Nephron progenitor cell (in vitro differentiated cells): Measurements from ENCODE around the gene CDC42EP5.

Experiments
- DNase-seq: peaks from one replicate; pipeline ENCODE4 v3.0.0; 2021
- H3K27ac Mint-ChIP-seq: 2 replicates; pipeline ENCODE4 v1.8.0; 2021; ENCODE audit warnings: mild to moderate bottlenecking, moderate library complexity, mixed read lengths
- H3K27me3 Mint-ChIP-seq: 2 replicates; pipeline ENCODE4 v1.8.0; 2021; ENCODE audit warnings: mild to moderate bottlenecking, low read depth, mixed read lengths; ENCODE audit not compliant: poor library complexity
- H3K36me3 Mint-ChIP-seq: 2 replicates; pipeline ENCODE4 v1.8.0; 2021; ENCODE audit warnings: low read depth, mixed read lengths
- H3K4me1 Mint-ChIP-seq: 2 replicates; pipeline ENCODE4 v1.8.0; 2021; ENCODE audit warnings: mixed read lengths
- H3K4me3 Mint-ChIP-seq: 2 replicates; pipeline ENCODE4 v1.8.0; 2021; ENCODE audit warnings: mild to moderate bottlenecking, moderate library complexity, mixed read lengths
- H3K9me3 Mint-ChIP-seq: 2 replicates; pipeline ENCODE4 v1.8.0; 2021; ENCODE audit warnings: mild to moderate bottlenecking, moderate library complexity, mixed read lengths
- TF ChIP-seq, protein P1 (sequence below): fragments of 200-600 bp; sonication (generic); IDR thresholded peaks from 2 replicates; pipeline ENCODE4 v1.5.0; 2021; ENCODE audit warnings: antibody characterized with exemption

CDC42EP5 gene

DNA sequence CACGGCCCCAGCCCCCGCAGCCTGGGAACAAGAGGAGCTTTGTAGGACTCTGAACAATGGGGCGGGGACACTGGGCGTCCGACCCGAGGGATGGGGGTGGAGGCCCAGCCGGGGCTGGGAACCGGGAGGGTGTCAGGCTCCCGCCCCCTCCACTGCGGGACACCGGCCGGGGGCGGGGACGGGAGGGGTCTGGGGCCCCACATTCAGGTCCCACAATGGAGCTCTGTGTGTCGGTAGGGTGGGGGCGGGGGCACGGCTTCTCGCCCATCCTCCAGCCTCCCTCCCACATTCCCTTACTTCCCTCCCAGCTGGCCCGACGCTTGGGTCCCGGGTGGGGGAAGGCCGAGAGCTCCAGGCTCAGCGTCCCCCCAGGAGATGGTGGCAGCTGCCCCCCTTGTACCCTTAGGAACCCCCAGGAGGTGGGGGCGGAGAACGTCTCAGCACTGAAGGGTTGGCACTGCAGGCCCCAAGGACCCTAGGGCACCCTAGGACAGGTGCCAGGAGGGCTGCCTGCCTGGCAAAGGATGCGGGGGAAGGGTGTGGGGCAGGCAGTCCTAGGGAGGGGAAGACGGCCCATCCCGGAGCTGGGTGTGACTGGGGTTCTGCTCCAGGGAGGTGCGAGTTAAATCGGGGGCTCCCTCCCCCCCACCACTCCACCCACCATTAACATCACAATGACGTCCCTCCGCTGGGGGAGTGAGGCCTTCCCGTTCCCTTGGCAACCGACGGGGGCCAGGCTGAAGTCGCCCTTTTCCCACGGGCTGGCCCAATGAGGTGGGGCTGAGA is 52.5 kb downstream of the CDC42EP5 start:
- H3K4me1 Mint-ChIP-seq: peaks cover 30% of the 10 kb centered on the region
- peaks cover 65% of the 10 kb centered on the region for H3K27me3 Mint-ChIP-seq
- H3K36me3 Mint-ChIP-seq: no peaks in the 10 kb centered on the region
- H3K4me3 Mint-ChIP-seq: no peak overlapping the region
- peak; percentile 50 for DNase-seq
- TF ChIP-seq, protein P1, sequence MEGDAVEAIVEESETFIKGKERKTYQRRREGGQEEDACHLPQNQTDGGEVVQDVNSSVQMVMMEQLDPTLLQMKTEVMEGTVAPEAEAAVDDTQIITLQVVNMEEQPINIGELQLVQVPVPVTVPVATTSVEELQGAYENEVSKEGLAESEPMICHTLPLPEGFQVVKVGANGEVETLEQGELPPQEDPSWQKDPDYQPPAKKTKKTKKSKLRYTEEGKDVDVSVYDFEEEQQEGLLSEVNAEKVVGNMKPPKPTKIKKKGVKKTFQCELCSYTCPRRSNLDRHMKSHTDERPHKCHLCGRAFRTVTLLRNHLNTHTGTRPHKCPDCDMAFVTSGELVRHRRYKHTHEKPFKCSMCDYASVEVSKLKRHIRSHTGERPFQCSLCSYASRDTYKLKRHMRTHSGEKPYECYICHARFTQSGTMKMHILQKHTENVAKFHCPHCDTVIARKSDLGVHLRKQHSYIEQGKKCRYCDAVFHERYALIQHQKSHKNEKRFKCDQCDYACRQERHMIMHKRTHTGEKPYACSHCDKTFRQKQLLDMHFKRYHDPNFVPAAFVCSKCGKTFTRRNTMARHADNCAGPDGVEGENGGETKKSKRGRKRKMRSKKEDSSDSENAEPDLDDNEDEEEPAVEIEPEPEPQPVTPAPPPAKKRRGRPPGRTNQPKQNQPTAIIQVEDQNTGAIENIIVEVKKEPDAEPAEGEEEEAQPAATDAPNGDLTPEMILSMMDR: no peak
- no peaks in the 10 kb centered on the region for H3K9me3 Mint-ChIP-seq
- H3K27ac Mint-ChIP-seq: no peak overlapping the region

DNA sequence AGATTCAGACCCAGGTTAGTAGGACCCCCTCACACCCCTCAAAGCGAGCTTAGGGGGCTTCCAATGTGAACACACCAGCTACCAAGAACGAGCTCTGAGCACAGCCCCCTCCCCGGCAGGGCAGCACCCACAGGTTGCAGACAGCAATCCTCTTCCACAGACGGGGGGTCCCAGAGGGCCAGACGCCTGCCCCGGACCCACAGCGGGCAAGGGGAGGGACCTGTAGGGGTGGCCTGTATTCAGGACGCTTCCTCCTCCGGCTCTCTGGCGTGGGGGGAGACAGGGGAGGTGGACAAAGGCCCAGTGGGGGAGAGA is 53.1 kb downstream of the CDC42EP5 start:
- Mint-ChIP-seq H3K27ac (no peak overlapping the region), H3K4me1 (peaks cover 30% of the 10 kb centered on the region), H3K36me3 (no peaks in the 10 kb centered on the region), H3K4me3 (peak overlapping the region; percentile 25), H3K27me3 (peaks cover 63% of the 10 kb centered on the region), H3K9me3 (no peaks in the 10 kb centered on the region)
- TF ChIP-seq, protein P1: no peak
- DNase-seq: no peak

DNA sequence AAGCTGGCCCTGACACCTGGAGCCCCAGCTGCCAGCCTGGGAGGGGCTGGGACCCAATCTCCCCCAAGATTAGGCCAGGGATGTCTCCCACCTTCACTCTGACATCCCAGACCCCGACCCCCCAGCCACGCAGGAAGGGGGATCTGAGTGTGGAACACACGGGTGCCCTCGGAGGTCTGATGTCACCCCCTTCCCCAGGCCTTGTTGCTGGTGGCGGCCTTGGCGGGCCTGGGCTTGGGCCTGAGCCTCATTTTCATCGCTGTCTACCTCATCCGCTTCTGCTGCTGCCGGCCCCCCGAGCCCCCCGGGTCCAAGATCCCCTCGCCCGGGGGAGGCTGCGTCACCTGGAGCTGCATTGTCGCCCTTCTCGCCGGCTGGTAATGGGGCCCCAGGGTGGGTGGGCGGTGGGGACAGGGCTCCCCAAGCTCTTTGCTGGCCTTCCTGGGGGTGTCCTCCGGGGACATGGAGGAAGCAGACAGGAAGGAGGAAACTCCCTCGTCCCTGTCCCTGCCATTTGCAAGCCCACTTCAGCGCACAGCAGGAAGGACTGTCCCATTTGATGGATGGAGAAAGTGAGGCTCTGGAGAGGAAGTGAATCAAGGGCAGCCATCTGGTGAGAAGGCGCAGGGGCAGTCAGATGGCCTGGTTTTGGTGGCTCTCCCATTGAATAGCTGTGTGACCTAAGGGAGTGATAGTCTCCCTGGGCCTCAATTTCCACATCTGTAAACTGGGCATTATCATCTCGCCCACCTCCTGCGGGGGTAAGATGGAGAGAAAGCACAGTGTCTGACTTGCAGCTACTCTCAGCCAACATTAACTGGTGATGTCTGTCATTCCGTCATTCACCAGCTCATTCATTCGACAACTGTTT is 53.9 kb downstream of the CDC42EP5 start:
- Mint-ChIP-seq H3K36me3 (peaks cover 2% of the 10 kb centered on the region), H3K4me3 (peak overlapping the region; percentile 25), H3K4me1 (peaks cover 30% of the 10 kb centered on the region), H3K9me3 (peaks cover 2% of the 10 kb centered on the region), H3K27me3 (peaks cover 68% of the 10 kb centered on the region), H3K27ac (no peak overlapping the region)
- TF ChIP-seq, protein P1: no peak
- DNase-seq: no peak

DNA sequence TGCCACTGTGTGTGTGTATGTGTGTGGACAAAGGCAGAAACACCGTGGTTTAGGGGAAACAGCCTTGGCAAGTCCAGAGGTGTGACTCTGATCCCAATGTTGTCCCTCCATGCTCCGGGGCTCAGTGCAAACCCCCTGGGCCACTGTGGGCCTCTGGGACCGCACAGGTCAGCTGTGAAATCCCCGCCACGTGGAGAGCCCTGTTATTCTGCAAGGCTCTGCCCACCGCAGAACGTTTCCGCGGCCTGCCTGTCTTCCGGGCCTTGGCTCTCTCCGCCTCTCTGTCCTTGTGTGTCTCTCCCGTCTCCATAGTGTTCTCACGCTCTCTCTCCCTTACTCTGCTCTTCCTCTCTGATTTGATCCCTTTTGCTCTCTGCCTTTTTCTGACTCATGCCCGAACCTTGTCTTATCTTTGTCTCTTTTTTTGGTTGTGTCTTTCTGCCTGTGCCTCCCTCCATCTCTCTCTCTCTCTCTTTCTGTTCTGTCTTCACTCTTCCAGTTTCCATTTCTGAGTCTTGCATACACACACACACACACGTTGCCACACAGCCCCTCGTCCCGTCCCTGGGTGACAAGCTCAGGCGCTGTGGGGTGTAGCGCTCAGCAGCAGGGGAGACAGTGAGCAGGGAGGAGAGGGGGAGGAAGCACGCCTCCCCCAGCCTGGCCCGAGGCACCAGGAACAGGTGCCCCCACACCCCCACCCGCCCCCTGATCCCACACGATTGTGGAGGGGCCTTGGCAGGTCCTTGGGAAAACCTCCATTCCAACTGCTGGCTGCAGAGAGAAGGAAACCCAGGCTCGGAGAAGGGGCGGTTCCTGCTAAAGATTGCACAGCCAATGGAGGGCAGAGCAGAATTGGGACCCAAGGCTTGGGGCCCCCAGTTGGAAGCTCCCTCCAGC is 54.8 kb downstream of the CDC42EP5 start:
- peaks cover 5% of the 10 kb centered on the region for H3K36me3 Mint-ChIP-seq
- DNase-seq: no peak
- peak overlapping the region; percentile 16 for H3K4me3 Mint-ChIP-seq
- H3K9me3 Mint-ChIP-seq: peaks cover 10% of the 10 kb centered on the region
- peaks cover 30% of the 10 kb centered on the region for H3K4me1 Mint-ChIP-seq
- peaks cover 73% of the 10 kb centered on the region for H3K27me3 Mint-ChIP-seq
- no peak overlapping the region for H3K27ac Mint-ChIP-seq
- TF ChIP-seq, protein P1: no peak

DNA sequence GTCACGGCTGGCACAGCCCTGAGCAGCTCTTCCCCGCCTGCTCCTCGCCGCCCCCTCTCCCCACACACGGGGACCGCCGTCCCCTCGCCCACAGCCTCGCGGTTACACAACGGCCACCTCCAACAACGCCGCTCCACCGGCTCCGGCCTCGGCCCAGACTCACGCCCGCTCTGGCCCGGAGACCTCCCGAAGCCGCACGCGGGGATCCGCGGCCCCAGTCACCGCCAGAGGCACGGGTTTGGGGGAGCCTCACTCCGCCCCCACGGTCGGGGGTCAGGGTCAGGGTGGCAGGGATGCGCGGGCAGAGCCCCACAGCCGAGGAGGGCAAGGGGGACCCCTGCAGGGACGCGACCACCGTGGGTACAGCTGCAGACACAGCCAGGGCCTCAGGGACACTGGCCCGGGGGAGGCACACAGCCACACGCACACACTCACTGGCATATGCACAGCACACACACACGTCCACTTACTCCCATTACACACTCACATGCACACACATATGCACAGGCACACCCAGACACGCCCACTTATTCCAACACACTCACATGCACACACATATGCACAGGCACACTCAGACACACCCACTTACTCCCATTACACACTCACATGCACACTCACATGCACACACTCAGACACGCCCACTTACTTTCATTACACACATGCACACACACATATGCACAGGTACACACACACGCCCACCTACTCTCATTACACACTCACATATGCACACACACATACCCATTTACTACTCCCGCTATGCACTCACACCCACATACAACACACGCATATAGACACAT is 56.2 kb downstream of the CDC42EP5 start:
- no peak overlapping the region for H3K27ac Mint-ChIP-seq
- H3K36me3 Mint-ChIP-seq: peaks cover 5% of the 10 kb centered on the region
- peak overlapping the region; percentile 59 for H3K4me3 Mint-ChIP-seq
- TF ChIP-seq, protein P1: no peak
- H3K4me1 Mint-ChIP-seq: peaks cover 30% of the 10 kb centered on the region
- peaks cover 13% of the 10 kb centered on the region for H3K9me3 Mint-ChIP-seq
- no peak for DNase-seq
- peaks cover 78% of the 10 kb centered on the region for H3K27me3 Mint-ChIP-seq
